Cerebellar cortex (tissue), 1 donor: Measurements from ENCODE around the gene VPS45.
"Not testable (repeated sequence)": the region's sequence is repeated elsewhere in the genome, so short reads cannot be mapped to it uniquely, and the experiment has no call there.

Source experiments
- DNase-seq: peaks from one replicate; pipeline ENCODE4 v3.0.0-alpha.2; 2015; ENCODE audit warnings: low spot score

Gene VPS45

GRCh38 chr1:150067184-150068108 lies at the start of gene VPS45:
Gene VPS45, plus strand, starts transcription at chr1:150067776. Its CDS starts 82 bp downstream, at chr1:150067858.
- DNase-seq, result peak; percentile 95

- DNase-seq, result no peak
These were observed 49.4 kb upstream of the VPS45 start for GRCh38 chr1:150018165-150018564.

- no peak for DNase-seq
These were observed 46.9 kb upstream of the VPS45 start for GRCh38 chr1:150020711-150021110.

- DNase-seq, result no peak
These were observed 46.3 kb upstream of the VPS45 start for GRCh38 chr1:150021191-150021694.

GRCh38 chr1:150022357-150022756 lies 45.2 kb upstream of the VPS45 start:
- DNase-seq, result no peak

GRCh38 chr1:150024156-150024555 lies 43.4 kb upstream of the VPS45 start:
- DNase-seq, result no peak

GRCh38 chr1:150028322-150028721 lies 39.3 kb upstream of the VPS45 start:
- DNase-seq, result no peak

GRCh38 chr1:150034336-150034735 lies 33.2 kb upstream of the VPS45 start:
- no peak for DNase-seq

GRCh38 chr1:150049926-150050325 lies 17.6 kb upstream of the VPS45 start:
- DNase-seq, result no peak

GRCh38 chr1:150051089-150051373 lies 16.5 kb upstream of the VPS45 start:
- no peak for DNase-seq

GRCh38 chr1:150051905-150052412 lies 15.6 kb upstream of the VPS45 start:
- not testable (repeated sequence) for DNase-seq

- DNase-seq, result no peak
These were observed 13.7 kb upstream of the VPS45 start for GRCh38 chr1:150053926-150054325.

GRCh38 chr1:150055507-150055906 lies 12.1 kb upstream of the VPS45 start:
- DNase-seq, result not testable (repeated sequence)

- no peak for DNase-seq
These were observed 11.2 kb upstream of the VPS45 start for GRCh38 chr1:150056407-150056806.

GRCh38 chr1:150060260-150060659 lies 7.3 kb upstream of the VPS45 start:
- DNase-seq, result no peak

GRCh38 chr1:150061632-150062101 lies 5.9 kb upstream of the VPS45 start:
- DNase-seq, result no peak

- DNase-seq, result no peak
These were observed 5.5 kb upstream of the VPS45 start for GRCh38 chr1:150062113-150062512.

GRCh38 chr1:150065184-150065871 lies 2.2 kb upstream of the VPS45 start:
- DNase-seq, result no peak

- DNase-seq, result no peak
These were observed 1.2 kb upstream of the VPS45 start for GRCh38 chr1:150066328-150066727.

GRCh38 chr1:150066838-150067183 lies 765 bp upstream of the VPS45 start:
- no peak for DNase-seq

- no peak for DNase-seq
These were observed 496 bp downstream of the VPS45 start for GRCh38 chr1:150068109-150068435.

GRCh38 chr1:150069923-150070322 lies 2.3 kb downstream of the VPS45 start:
- DNase-seq, result no peak

- peak; percentile 62 for DNase-seq
These were observed 5.4 kb downstream of the VPS45 start for GRCh38 chr1:150072959-150073358.
